Measurements from ENCODE around the gene GYPB. TPM values are rescaled to one million over a fixed set of nuclear protein-coding genes. Genes with fewer than 3 reads are reported as not detected.
"Not testable (repeated sequence)": the region's sequence is repeated elsewhere in the genome, so short reads cannot be mapped to it uniquely, and the experiment has no call there.

GYPB gene
- total and polyA plus RNA-seq, 9 of the 15 experiments (the other 6 are each of a cell fraction or from before 2014, with no cell fraction given), result 16.9 to 205 (median 65.8) TPM

GRCh38 chr4:143975527-143975926, 43.7 kb downstream of the GYPB start (continued):
- TF ChIP-seq CBFA2T3 (IDR thresholded peaks at IDR 0.05), result peak; percentile 94
- TF ChIP-seq MBD2 (IDR thresholded peaks at IDR 0.05; ENCODE audit: borderline replicate concordance, low read depth), result peak; percentile 21; the same call in 1 of the 2 replicates
- TF ChIP-seq GATA2 (CRISPR knock-in tag; IDR thresholded peaks at IDR 0.05), result peak; percentile 68
- TF ChIP-seq ZEB2 (IDR thresholded peaks at IDR 0.05), result peak; percentile 70
- peak; percentile 89 for TF ChIP-seq PML (IDR thresholded peaks at IDR 0.05; ENCODE audit: low read length)
- peak; percentile 81 for TF ChIP-seq DMBX1 (CRISPR knock-in tag; IDR thresholded peaks at IDR 0.05; ENCODE audit: borderline replicate concordance)
- peak; percentile 48 for TF ChIP-seq HDAC3 (IDR thresholded peaks at IDR 0.05; ENCODE audit: borderline replicate concordance, partially characterized antibody)

GRCh38 chr4:143974021-143974420, 45.2 kb downstream of the GYPB start:
- intact Hi-C loops (cut with micrococcal nuclease); BruUV-seq (replicated peaks); H3K79me2 ChIP-seq (ENCODE audit: control insufficient read depth, insufficient read depth, low read length); H3K9me3 ChIP-seq (replicated peaks; ENCODE audit: control insufficient read depth, insufficient read depth, low read depth, low read length); H3K27ac ChIP-seq (ENCODE audit: extremely low read depth, low read depth, low read length); H3K9ac ChIP-seq (ENCODE audit: insufficient read depth in 1 of 2, low read depth in 2 of 2, low read length in 2 of 2); H3K4me2 ChIP-seq (ENCODE audit: insufficient read depth, low read length); ATAC-seq; in situ Hi-C loops (cut with MboI); H3K4me1 ChIP-seq (replicated peaks in 1 of 2; ENCODE audit: control insufficient read depth in 2 of 2, insufficient read depth in 2 of 2, low read length in 2 of 2); DNase-seq (ENCODE audit: extremely low read depth in 1 of 4, low spot score in 3 of 4); H4K20me1 ChIP-seq (replicated peaks; ENCODE audit: control insufficient read depth, insufficient read depth, low read length); H3K9me1 ChIP-seq (ENCODE audit: control insufficient read depth, insufficient read depth, low read length); CTCF ChIA-PET (ENCODE audit: low intra/inter-chr PET ratio); POLR2A ChIA-PET; H2AFZ ChIP-seq (ENCODE audit: low read depth, low read length); H3K4me3 ChIP-seq; H3K36me3 ChIP-seq (ENCODE audit: control insufficient read depth, insufficient read depth, low read length); H3K27me3 ChIP-seq (ENCODE audit: control insufficient read depth in 2 of 2, insufficient read depth in 2 of 2, low read length in 2 of 2); FAIRE-seq: not testable (repeated sequence)
- 50% methylated on average over 4 of the region's 4 CpGs for WGBS (ENCODE audit: insufficient coverage, low coverage, missing lambda C conversion rate)
- TF ChIP-seq TAL1 (IDR thresholded peaks at IDR 0.05), result peak; percentile 13; the same call in 1 of the 2 replicates
